ENCODE measurements around the gene RTL3. TPM values are rescaled to one million over a fixed set of nuclear protein-coding genes. Genes with fewer than 3 reads are reported as not detected.

RTL3 gene
- total and polyA plus RNA-seq, 2 of the 4 experiments (the other 2 are of a cell fraction), result 1.1 TPM

DNA sequence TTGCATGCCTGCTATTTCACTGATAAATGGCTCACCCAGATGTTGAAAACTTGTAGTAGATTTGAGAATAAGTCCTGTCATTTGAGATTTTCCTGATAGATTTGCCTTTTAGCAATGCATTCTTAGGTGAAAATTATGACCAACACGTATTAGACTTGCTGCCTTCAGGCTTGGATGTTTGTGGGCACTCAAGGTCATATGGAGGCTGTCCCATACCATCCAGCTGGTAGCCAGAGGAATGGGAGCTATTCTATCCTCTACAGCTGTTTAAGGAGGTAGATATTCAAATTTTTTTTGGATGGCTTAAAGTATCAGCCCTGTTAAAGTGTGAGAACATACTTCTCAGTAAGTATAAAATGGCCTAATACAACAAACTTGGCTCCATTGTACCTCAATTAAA, 34.7 kb downstream of the RTL3 start:
- no peak overlapping the region for H2BK20ac ChIP-seq (ENCODE audit: low read depth, low read length)
- H2BK5ac ChIP-seq (ENCODE audit: low read depth, low read length, poor library complexity, severe bottlenecking), result no peak overlapping the region
- H3K9ac ChIP-seq (ENCODE audit: low read depth, low read length), result no peak overlapping the region
- H3K14ac ChIP-seq (replicated peaks; ENCODE audit: low read depth, low read length), result no peak overlapping the region
- intact Hi-C loops (cut with micrococcal nuclease), result no loop called here
- no TSS peak for BruUV-seq (replicated peaks)
- in situ Hi-C loops (cut with MboI; ENCODE audit: low sequenced_read_pairs), result no loop called here
- H2AK5ac ChIP-seq (ENCODE audit: low read depth, low read length), result no peak overlapping the region
- no peak overlapping the region for H3K4me3 ChIP-seq (ENCODE audit: insufficient read depth, low read depth, low read length)
- no peak overlapping the region for H2AK9ac ChIP-seq (replicated peaks; ENCODE audit: low read depth, low read length, poor library complexity)
- no peak overlapping the region for H4K5ac ChIP-seq (ENCODE audit: low read depth, low read length)
- H3K23ac ChIP-seq (ENCODE audit: low read depth, low read length), result no peak overlapping the region
- H3K27me3 ChIP-seq (ENCODE audit: control insufficient read depth, insufficient read depth, low read length), result no peaks in the 10 kb centered on the region
- no peaks in the 10 kb centered on the region for H3K4me1 ChIP-seq (ENCODE audit: control insufficient read depth, insufficient read depth, low read length)
- no peak overlapping the region for H3K4me2 ChIP-seq (ENCODE audit: low read depth, low read length)
- no peak overlapping the region for H3K4ac ChIP-seq (ENCODE audit: low read depth, low read length)
- H4K91ac ChIP-seq (ENCODE audit: insufficient read depth, low read depth, low read length), result no peak overlapping the region
- H3K79me1 ChIP-seq (ENCODE audit: low read depth in 1 of 2, low read length in 2 of 2), result no peaks in the 10 kb centered on the region
- H3K56ac ChIP-seq (ENCODE audit: extremely low read depth, insufficient read depth, low read length), result no peak overlapping the region
- CTCF ChIA-PET, result no interaction called here
- ATAC-seq (ENCODE audit: low read depth), result no peak
- H2AFZ ChIP-seq (replicated peaks; ENCODE audit: low read length, poor library complexity), result no peak overlapping the region
- no peak overlapping the region for H4K8ac ChIP-seq (ENCODE audit: low read depth in 2 of 2, low read length in 2 of 2)
- dilution Hi-C loops (cut with HindIII; ENCODE audit: low sequenced_read_pairs, unreplicated experiment), result no loop called here
- TF ChIP-seq RFX5 (IDR thresholded peaks at IDR 0.05; ENCODE audit: low read depth, low read length) (no peak), MXI1 (IDR thresholded peaks at IDR 0.05; ENCODE audit: borderline replicate concordance, low read depth, low read length) (no peak), POLR2A (IDR thresholded peaks at IDR 0.05; ENCODE audit: low read depth, low read length) (no peak), RAD21 (IDR thresholded peaks at IDR 0.05; ENCODE audit: low read length) (no peak), FOS (IDR thresholded peaks at IDR 0.05; ENCODE audit: low read depth, low read length) (no peak), SMC3 (IDR thresholded peaks at IDR 0.05; ENCODE audit: low read depth, low read length) (no peak), MAFK (IDR thresholded peaks at IDR 0.05; ENCODE audit: low read depth, low read length) (no peak), BHLHE40 (IDR thresholded peaks at IDR 0.05; ENCODE audit: low read depth, low read length) (no peak), MAZ (IDR thresholded peaks at IDR 0.05; ENCODE audit: borderline replicate concordance, low read depth, low read length) (no peak)
- TF ChIP-seq, protein P1, sequence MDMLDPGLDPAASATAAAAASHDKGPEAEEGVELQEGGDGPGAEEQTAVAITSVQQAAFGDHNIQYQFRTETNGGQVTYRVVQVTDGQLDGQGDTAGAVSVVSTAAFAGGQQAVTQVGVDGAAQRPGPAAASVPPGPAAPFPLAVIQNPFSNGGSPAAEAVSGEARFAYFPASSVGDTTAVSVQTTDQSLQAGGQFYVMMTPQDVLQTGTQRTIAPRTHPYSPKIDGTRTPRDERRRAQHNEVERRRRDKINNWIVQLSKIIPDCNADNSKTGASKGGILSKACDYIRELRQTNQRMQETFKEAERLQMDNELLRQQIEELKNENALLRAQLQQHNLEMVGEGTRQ (IDR thresholded peaks at IDR 0.05; ENCODE audit: low read depth, low read length), result no peak
- H2BK15ac ChIP-seq (ENCODE audit: low read depth, low read length), result no peak overlapping the region
- H3K36me3 ChIP-seq (ENCODE audit: control insufficient read depth, insufficient read depth, low read length), result no peaks in the 10 kb centered on the region
- no peak overlapping the region for H2BK120ac ChIP-seq (ENCODE audit: low read depth, low read length)
- no peak overlapping the region for H3K27ac ChIP-seq (ENCODE audit: insufficient read depth, low read length)
- no peaks in the 10 kb centered on the region for H3K9me1 ChIP-seq (ENCODE audit: insufficient read depth, low read length)
- DNase-seq, result no peak
- H4K20me1 ChIP-seq (ENCODE audit: insufficient read depth, low read length), result no peaks in the 10 kb centered on the region
- H3K18ac ChIP-seq (ENCODE audit: low read depth, low read length), result no peak overlapping the region
- WGBS, 2 experiments (ENCODE audit: extremely low coverage in 2 of 2, insufficient read length in 1 of 2), result 0% methylated on average over 1 of the region's 1 CpG; no CpG with 5 or more reads in 1 of the 2 experiments
- POLR2A ChIA-PET (ENCODE audit: unreplicated experiment), result no interaction called here
- H3K9me3 ChIP-seq (ENCODE audit: control insufficient read depth, insufficient read depth, low read length), result no peaks in the 10 kb centered on the region

All from IMR-90 (cell line).